IPS-18a (cell line): ENCODE measurements around the gene ACOT11.

ENCODE experiments used
- H3K27ac ChIP-seq: one replicate; pipeline ENCODE4 v1.5.1; 2013; ENCODE audit warnings: low read length
- H3K27me3 ChIP-seq: one replicate; pipeline ENCODE4 v1.6.1; 2013; ENCODE audit warnings: mild to moderate bottlenecking, low read length; ENCODE audit not compliant: control insufficient read depth, insufficient read depth
- H3K36me3 ChIP-seq: one replicate; pipeline ENCODE4 v1.6.1; 2013; ENCODE audit warnings: low read depth, low read length; ENCODE audit not compliant: control insufficient read depth
- H3K4me1 ChIP-seq: one replicate; pipeline ENCODE4 v1.6.1; 2013; ENCODE audit warnings: low read depth, low read length; ENCODE audit not compliant: control insufficient read depth
- H3K4me3 ChIP-seq: one replicate; pipeline ENCODE4 v1.5.1; 2013; ENCODE audit warnings: low read length
- H3K9ac ChIP-seq: one replicate; pipeline ENCODE4 v1.6.1; 2013; ENCODE audit warnings: mild to moderate bottlenecking, low read length, moderate library complexity
- H3K9me3 ChIP-seq: one replicate; pipeline ENCODE4 v1.6.1; 2013; ENCODE audit warnings: low read depth, low read length; ENCODE audit not compliant: control insufficient read depth

Gene ACOT11

DNA sequence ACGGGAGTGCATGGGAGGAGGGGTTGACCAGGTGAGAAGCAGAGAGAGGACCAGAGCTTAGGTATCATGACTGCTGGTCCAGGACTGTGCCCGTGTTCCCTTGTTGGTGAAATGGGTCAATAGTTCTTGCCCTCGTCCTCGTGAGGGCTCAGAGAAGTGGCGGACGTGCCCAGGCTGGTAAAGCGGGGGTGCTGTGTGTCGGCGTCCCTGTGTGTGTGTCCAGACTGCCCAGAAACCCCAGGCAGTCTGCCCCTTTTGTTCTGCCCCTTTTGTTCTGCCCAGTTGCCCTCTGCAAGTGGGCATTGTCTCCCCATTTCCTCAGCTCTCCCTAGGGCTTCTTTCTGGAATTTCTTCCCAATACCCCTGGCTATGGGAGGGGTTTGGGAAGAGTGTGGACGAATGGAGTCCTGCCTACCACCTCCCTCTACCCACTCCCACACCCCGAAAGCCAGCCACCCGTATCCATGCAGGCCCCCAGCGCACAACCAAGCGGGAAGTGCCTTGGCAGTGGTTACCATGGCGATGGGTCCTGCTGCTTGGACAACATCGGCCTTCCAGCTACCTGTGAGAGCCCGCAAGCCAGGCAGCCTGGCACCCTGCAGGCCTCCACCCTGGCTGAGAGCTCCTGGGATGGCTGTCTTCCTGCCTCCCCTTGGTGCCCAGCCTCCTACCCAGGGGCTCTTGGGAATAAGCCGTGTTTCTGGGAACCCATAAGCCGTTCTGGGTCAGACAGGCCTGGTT lies 34.7 kb downstream of the ACOT11 start:
- no peaks in the 10 kb centered on the region for H3K27me3 ChIP-seq
- no peaks in the 10 kb centered on the region for H3K36me3 ChIP-seq
- H3K4me3 ChIP-seq = no peak overlapping the region
- H3K4me1 ChIP-seq = peaks cover 31% of the 10 kb centered on the region
- H3K27ac ChIP-seq = peak overlapping the region; percentile 43
- no peaks in the 10 kb centered on the region for H3K9me3 ChIP-seq
- H3K9ac ChIP-seq = peak overlapping the region; percentile 6

DNA sequence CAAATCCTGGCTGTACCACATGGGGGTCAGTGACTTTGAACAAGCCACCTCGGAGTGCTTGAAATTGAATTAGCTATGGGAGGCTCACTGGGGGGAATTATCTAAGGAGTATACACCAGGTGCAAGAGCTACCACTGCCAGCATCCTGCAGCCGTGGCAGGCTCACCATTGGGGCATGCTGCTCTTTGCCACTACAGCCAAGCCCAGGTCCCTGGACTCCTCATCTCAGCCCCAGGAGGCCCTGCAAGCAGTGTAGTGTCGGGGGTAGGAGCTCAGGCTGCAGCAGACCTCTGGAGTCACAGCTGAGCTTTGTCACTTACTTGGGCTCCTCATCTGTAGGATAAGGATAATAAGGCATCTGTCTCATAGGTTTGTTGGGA lies 35.3 kb downstream of the ACOT11 start:
- Histone ChIP-seq H3K4me1 (peaks cover 31% of the 10 kb centered on the region), H3K4me3 (no peak overlapping the region), H3K27ac (no peak overlapping the region), H3K9me3 (no peaks in the 10 kb centered on the region), H3K27me3 (no peaks in the 10 kb centered on the region), H3K36me3 (no peaks in the 10 kb centered on the region), H3K9ac (peak overlapping the region; percentile 2)

DNA sequence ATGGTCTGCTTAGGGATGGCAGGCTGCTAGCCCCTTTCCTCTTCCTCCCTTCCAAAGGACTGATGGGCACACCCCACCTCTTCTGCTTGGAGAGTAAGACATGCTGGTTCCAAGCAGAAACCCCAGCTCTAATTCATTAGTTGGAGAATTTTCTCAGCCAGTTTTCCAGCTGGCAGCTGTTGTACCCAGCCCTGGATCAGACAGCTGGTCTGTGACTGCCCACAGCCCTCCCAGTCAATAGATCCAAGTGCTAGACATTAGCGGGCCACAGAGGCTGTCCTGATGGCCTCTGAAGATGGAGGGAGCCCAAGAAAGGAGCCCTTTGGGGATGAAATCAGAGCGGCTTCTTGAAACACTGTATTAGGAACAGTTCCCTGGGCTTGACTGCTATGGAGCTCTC lies 35.8 kb downstream of the ACOT11 start:
- Histone ChIP-seq H3K36me3 (no peaks in the 10 kb centered on the region), H3K9ac (no peak overlapping the region), H3K4me1 (peaks cover 30% of the 10 kb centered on the region), H3K4me3 (no peak overlapping the region), H3K27ac (no peak overlapping the region), H3K27me3 (no peaks in the 10 kb centered on the region), H3K9me3 (no peaks in the 10 kb centered on the region)

DNA sequence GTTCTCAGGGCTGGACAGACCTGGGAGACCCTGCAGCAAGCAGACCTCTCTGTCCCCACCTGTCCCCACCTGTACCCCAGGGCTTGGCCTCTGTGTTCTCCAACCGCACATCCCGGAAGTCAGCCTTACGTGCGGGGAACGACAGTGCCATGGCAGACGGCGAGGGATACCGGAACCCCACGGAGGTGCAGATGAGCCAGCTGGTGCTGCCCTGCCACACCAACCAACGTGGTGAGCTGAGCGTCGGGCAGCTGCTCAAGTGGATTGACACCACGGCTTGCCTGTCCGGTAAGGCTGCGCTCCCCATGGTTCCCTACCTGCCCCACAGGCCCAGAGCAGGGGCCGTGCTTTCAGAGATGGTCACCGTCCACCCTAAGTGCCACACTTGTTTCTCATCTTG lies 36.5 kb downstream of the ACOT11 start:
- Histone ChIP-seq H3K36me3 (no peaks in the 10 kb centered on the region), H3K4me3 (no peak overlapping the region), H3K27ac (no peak overlapping the region), H3K4me1 (peaks cover 23% of the 10 kb centered on the region), H3K9me3 (no peaks in the 10 kb centered on the region), H3K9ac (no peak overlapping the region), H3K27me3 (no peaks in the 10 kb centered on the region)

DNA sequence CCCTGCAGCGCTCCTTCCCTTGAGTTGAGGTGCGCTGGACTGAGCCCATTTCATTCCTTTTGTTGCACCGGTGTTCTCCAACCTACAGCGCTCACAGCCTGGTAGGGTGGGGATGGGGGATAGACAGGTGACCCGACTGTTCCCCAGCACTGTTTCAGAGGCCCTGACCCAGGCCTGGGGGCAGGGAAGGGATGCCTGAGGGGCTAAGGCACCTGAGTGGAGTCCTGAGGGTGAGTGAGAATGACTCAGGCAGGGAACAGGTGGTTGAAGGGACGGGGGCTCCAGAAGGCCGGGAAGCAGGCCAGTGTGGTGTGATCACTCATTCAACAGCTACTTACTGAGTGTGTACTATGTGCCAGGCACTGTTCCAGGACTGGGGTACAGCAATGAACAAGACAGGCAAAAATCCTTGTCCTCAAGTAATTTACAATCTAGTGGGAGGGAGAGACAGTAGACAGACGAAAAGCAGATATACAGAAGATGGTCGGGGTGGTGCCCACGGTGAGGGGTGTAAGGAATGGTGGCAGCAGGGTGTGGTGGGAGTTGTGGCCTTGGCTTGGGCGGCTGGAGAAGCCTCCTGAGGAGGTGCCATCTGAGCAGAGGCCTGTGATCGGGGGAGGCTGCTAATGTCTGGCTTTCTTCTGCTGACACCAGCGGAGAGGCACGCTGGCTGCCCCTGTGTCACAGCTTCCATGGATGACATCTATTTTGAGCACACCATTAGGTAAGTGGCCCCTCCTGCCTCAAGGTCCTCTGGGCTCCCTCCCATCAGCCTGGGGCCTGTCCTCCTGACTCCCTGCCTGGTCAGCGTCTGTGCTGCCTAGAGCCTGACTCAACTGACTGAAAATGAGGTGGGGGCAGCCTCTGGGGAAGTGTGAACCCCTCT lies 37.4 kb downstream of the ACOT11 start:
- H3K9ac ChIP-seq = no peak overlapping the region

DNA sequence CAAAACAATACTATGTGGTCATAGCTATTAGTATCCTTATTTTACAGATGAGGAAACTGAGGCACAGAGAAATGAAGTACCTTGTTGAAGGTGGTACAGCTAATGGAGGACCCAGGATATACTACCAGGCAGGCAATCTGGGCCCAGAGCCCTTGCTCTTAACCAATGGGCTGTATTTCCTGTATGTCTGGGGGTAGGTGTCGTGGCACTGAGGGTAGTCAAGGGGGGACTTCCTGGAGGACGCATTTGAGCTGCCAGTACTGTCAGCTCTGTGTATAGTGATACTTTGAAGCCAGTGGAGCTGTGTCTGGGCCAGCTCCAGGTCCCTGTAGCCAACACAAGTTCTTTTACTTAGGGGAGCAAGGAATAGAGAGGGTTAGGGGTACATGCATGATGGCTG lies 40.3 kb downstream of the ACOT11 start:
- Histone ChIP-seq H3K9ac (no peak overlapping the region), H3K4me3 (no peak overlapping the region), H3K27me3 (no peaks in the 10 kb centered on the region), H3K27ac (no peak overlapping the region), H3K9me3 (no peaks in the 10 kb centered on the region), H3K36me3 (no peaks in the 10 kb centered on the region), H3K4me1 (peaks cover 10% of the 10 kb centered on the region)

More for the DNA sequence above, 37.4 kb downstream of the ACOT11 start:
- no peaks in the 10 kb centered on the region for H3K9me3 ChIP-seq
- H3K27me3 ChIP-seq = no peaks in the 10 kb centered on the region
- H3K4me1 ChIP-seq = peaks cover 24% of the 10 kb centered on the region
- H3K36me3 ChIP-seq = no peaks in the 10 kb centered on the region
- H3K4me3 ChIP-seq = no peak overlapping the region
- no peak overlapping the region for H3K27ac ChIP-seq

DNA sequence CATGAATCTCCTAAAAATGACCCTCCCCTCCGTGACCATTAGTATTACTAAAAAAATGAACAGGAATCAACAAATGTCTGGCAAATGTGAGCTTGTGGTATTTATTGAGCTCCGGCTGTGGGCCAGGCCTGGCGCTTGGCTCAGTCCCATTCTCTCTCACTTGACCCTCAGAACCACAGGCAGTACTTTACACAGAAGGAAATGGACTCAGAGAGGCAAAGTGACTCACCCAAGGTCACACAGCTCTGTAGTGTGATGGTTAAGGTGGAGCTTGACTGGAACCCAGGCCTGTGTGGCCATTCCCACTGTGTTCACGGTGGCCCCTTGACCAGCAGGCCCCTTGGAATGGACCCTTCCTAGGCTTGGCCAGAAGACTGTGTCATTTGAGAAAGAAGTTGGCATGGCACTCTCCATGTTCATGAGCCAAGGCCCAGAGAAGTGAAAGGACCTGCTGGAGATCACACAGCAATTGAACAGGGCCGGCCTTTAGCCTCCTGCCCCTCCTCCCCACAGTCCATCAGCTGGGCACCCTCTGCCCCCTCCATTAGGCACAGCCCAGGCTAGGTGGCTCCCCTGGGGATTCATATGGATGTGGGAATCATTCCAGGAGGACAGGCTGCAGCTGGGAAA lies 43.2 kb downstream of the ACOT11 start:
- Histone ChIP-seq H3K27me3 (no peaks in the 10 kb centered on the region), H3K27ac (no peak overlapping the region), H3K9ac (no peak overlapping the region)

DNA sequence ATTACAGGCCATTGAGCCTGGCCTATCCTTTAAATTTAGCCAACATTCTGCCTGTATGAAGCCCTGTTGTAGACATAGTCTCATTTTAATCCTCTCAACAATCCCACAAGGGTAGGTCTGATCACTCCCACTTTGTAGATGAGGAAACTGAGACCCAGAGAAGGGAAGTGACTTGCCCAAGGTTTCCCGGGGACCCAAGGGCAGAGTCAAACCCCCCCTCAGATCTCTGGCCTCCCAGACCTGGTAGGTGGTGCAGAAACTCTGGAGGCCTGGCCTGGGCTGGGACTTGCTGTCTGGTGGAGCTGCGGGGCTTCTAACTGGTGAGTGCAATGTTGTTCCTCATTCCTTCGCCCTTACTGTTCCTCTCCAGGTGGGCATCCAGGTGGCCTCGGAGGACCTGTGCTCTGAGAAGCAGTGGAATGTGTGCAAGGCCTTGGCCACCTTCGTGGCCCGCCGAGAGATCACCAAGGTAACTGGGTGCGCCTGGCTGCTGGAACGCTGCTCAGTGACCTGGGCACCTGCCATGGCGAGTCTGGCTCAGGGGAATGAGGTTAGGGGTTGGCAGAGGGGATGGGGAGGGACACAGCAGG lies 45.6 kb downstream of the ACOT11 start:
- Histone ChIP-seq H3K9me3 (no peaks in the 10 kb centered on the region), H3K36me3 (no peaks in the 10 kb centered on the region)

More for the DNA sequence above, 43.2 kb downstream of the ACOT11 start:
- H3K36me3 ChIP-seq = no peaks in the 10 kb centered on the region
- no peaks in the 10 kb centered on the region for H3K9me3 ChIP-seq
- no peak overlapping the region for H3K4me3 ChIP-seq
- H3K4me1 ChIP-seq = peaks cover 7% of the 10 kb centered on the region

DNA sequence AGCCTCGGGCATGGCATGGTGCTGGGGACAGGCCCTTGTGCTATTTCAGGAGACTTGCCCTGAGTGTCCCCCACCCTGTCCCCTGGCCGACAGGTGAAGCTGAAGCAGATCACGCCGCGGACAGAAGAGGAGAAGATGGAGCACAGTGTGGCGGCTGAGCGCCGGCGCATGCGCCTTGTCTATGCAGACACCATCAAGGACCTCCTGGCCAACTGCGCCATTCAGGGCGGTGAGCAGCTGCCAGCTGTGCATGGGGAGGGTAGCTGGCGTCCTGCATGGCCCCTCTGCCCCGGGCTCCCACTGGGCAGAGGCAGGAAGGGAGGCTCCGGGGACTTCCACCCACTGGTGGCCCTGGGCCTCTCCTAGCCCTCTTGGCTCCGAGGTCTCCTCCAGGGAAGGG lies 46.4 kb downstream of the ACOT11 start:
- Histone ChIP-seq H3K27me3 (no peaks in the 10 kb centered on the region), H3K27ac (no peak overlapping the region), H3K9me3 (no peaks in the 10 kb centered on the region), H3K9ac (no peak overlapping the region), H3K36me3 (no peaks in the 10 kb centered on the region), H3K4me3 (no peak overlapping the region), H3K4me1 (peaks cover 7% of the 10 kb centered on the region)

More for the DNA sequence above, 45.6 kb downstream of the ACOT11 start:
- H3K27ac ChIP-seq = no peak overlapping the region
- no peaks in the 10 kb centered on the region for H3K27me3 ChIP-seq
- no peak overlapping the region for H3K9ac ChIP-seq
- H3K4me3 ChIP-seq = no peak overlapping the region
- H3K4me1 ChIP-seq = peaks cover 7% of the 10 kb centered on the region

DNA sequence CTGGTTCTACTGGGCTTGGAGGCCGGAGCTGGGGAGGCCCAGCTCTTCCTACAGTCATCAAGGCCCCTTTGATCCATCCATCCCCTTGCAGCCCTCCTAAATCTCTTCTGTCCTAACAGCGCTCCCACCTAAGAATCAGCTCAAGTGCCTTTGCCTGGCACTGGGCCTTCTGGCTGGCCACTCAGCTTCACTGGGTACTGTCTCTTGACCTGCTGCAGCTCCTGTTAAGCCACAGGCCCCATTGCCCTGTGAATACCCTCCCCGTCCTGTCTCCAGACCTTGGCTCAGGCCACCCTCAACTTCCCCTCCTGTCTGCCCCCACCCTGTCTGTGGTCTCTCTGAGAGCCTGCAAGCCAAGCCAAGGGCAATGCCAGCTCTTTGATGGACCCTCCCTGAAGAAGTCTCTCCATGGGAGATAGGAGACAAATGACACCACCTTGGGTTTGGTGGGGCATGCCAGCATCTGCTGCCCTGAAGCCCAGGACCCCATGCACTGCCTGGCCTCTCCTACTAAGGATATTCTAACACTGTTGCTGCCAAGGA lies 48.0 kb downstream of the ACOT11 start:
- no peak overlapping the region for H3K9ac ChIP-seq
- no peak overlapping the region for H3K27ac ChIP-seq
- H3K4me3 ChIP-seq = no peak overlapping the region
- H3K36me3 ChIP-seq = no peaks in the 10 kb centered on the region
- no peaks in the 10 kb centered on the region for H3K27me3 ChIP-seq
- no peaks in the 10 kb centered on the region for H3K4me1 ChIP-seq
- no peaks in the 10 kb centered on the region for H3K9me3 ChIP-seq

DNA sequence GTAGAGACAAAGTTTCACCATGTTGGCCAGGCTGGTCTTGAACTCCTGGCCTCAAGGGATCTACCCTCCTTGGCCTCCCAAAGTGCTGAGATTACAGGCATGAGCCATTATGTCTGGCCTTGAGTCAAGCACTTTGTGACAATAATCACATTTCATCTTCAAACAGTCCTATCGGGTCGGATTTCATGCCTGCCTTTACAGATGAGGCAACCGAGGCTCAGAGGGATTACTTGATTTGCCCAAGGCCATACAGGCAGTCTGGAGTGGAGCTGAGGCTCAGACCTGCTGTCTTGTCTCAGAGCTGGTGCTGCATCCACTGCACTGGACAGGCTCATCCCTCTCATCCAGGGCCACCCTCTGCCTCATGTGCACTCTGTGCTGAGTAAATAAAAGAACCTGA lies 48.7 kb downstream of the ACOT11 start:
- Histone ChIP-seq H3K27me3 (no peaks in the 10 kb centered on the region), H3K27ac (no peak overlapping the region), H3K4me1 (no peaks in the 10 kb centered on the region), H3K9ac (no peak overlapping the region), H3K9me3 (no peaks in the 10 kb centered on the region), H3K36me3 (no peaks in the 10 kb centered on the region), H3K4me3 (no peak overlapping the region)
